Gastrocnemius medialis (tissue), 4 donors: ENCODE results near the gene OPA1.

ENCODE experiments used
- POLR2A ChIP-seq, 2 donors: fragments of 450-650 bp; IDR thresholded peaks; one replicate each; pipeline ENCODE4 v1.6.1; 2017; ENCODE audit warnings: antibody characterized with exemption in 2 of 2, mild to moderate bottlenecking in 2 of 2, moderate library complexity in 2 of 2
- TF ChIP-seq, protein P1 (sequence below), 5 experiments: fragments of 450-650 bp in 3 of 5; fragments of 200-600 bp in 2 of 5; sonication (generic) in 2 of 5; IDR thresholded peaks in 4 of 5; conservative IDR thresholded peaks in 1 of 5; 1 replicate in 4 of 5; 2 replicates in 1 of 5; pipeline ENCODE4 v1.5.1; 2016 to 2019; ENCODE audit warnings: antibody characterized with exemption in 5 of 5, mild to moderate bottlenecking in 3 of 5, moderate library complexity in 3 of 5

- TF ChIP-seq, protein P1, sequence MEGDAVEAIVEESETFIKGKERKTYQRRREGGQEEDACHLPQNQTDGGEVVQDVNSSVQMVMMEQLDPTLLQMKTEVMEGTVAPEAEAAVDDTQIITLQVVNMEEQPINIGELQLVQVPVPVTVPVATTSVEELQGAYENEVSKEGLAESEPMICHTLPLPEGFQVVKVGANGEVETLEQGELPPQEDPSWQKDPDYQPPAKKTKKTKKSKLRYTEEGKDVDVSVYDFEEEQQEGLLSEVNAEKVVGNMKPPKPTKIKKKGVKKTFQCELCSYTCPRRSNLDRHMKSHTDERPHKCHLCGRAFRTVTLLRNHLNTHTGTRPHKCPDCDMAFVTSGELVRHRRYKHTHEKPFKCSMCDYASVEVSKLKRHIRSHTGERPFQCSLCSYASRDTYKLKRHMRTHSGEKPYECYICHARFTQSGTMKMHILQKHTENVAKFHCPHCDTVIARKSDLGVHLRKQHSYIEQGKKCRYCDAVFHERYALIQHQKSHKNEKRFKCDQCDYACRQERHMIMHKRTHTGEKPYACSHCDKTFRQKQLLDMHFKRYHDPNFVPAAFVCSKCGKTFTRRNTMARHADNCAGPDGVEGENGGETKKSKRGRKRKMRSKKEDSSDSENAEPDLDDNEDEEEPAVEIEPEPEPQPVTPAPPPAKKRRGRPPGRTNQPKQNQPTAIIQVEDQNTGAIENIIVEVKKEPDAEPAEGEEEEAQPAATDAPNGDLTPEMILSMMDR (IDR thresholded peaks at IDR 0.05 in 4 of 5, conservative IDR thresholded peaks at IDR 0.05 in 1 of 5) = no peak
- TF ChIP-seq POLR2A (IDR thresholded peaks at IDR 0.05) = no peak
These were observed 3.0 kb downstream of the OPA1 start for GRCh38 chr3:193595939-193596487.
